ENCODE results near the gene DAPL1.

The DAPL1 gene

DNA sequence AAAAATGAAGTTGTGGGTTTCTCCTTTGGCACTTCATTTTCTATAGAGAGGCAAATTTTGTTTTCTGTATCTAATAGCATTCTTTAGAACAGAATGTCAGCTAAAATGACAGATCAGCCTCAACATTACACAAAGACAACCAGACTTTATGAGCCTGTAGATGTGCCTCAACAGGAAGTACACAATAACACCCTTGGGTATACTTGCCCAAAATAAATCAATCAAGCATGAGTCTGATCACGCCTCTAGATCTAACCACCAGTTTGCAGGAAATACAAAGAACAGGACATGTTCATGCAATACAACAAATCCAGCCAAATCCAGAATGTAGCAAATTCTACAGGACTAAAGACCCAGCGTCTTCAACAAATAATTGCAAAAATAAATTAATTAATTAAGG, 11.2 kb upstream of the DAPL1 start:
- TF ChIP-seq, protein P1, sequence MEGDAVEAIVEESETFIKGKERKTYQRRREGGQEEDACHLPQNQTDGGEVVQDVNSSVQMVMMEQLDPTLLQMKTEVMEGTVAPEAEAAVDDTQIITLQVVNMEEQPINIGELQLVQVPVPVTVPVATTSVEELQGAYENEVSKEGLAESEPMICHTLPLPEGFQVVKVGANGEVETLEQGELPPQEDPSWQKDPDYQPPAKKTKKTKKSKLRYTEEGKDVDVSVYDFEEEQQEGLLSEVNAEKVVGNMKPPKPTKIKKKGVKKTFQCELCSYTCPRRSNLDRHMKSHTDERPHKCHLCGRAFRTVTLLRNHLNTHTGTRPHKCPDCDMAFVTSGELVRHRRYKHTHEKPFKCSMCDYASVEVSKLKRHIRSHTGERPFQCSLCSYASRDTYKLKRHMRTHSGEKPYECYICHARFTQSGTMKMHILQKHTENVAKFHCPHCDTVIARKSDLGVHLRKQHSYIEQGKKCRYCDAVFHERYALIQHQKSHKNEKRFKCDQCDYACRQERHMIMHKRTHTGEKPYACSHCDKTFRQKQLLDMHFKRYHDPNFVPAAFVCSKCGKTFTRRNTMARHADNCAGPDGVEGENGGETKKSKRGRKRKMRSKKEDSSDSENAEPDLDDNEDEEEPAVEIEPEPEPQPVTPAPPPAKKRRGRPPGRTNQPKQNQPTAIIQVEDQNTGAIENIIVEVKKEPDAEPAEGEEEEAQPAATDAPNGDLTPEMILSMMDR (IDR thresholded peaks at IDR 0.05; ENCODE audit: insufficient read depth, low read depth, low read length, missing control alignments): no peak
- DNase-seq (ENCODE audit: low read depth): peak; percentile 36
- no peak overlapping the region for H3K4me3 ChIP-seq (ENCODE audit: low read length)

DNA sequence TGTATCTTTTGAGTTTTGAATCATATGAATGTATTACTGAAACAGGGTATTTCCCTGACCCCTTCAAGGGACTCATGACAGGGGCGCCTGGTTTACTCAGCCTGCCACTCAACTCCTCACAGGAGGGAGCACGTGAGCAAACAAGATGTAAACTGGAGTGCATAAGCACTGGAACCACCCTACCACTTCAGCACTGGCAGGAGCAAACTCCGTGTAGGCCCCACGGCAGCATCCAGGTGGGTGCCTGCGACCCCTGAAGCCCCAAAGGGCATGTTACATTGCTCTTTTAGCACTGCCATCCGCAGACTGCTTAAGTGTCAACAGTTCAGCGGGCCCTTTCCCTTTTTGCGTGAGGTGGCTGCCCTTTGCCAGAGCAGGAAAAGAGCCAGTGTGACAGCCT, 8.2 kb upstream of the DAPL1 start:
- DNase-seq (ENCODE audit: low read depth): no peak
- H3K4me3 ChIP-seq (ENCODE audit: low read length): no peak overlapping the region
- TF ChIP-seq, protein P1 (IDR thresholded peaks at IDR 0.05; ENCODE audit: insufficient read depth, low read depth, low read length, missing control alignments): no peak

DNA sequence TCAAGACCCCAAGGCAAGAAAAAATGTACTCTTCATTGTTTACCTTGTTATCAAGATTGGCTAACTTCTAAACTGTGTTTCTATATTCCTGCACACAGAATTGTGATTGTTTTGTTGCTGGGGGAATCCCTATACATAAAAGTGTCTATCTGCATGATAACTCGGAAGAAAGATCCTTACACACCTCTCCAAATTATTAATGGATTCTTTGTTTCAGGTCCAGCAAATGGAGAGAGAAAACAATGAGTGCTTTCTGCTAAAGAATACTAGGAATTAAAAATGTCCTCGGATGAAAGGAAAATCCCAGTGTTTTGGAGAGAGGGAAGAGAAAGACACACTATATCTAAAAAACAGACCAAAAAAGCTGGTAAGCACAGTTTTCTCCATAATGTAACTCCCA, 6.2 kb upstream of the DAPL1 start:
- no peak for DNase-seq (ENCODE audit: low read depth)
- no peak overlapping the region for H3K4me3 ChIP-seq (ENCODE audit: low read length)
- TF ChIP-seq, protein P1 (IDR thresholded peaks at IDR 0.05; ENCODE audit: insufficient read depth, low read depth, low read length, missing control alignments): no peak

DNA sequence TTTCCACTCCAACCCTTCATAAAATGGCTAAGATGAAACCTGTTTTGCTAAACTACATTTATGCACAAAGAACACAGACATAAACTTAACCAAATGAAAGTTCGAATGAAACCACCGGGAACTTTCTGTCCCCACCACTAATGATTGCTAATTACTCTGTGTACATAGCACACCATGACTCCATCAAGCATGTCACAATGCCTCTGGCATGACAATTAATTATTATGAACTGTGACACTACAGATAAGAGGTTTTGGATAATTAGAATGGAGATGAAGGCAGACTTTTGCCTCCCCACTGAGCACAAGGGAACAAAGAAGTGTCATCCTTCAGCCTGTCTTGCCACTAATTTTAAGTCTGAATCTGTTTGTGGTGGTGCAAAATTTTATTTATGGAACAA, 1.5 kb downstream of the DAPL1 start:
- H3K4me3 ChIP-seq (ENCODE audit: low read length): no peak overlapping the region
- no peak for DNase-seq (ENCODE audit: low read depth)
- TF ChIP-seq, protein P1 (IDR thresholded peaks at IDR 0.05; ENCODE audit: insufficient read depth, low read depth, low read length, missing control alignments): no peak

DNA sequence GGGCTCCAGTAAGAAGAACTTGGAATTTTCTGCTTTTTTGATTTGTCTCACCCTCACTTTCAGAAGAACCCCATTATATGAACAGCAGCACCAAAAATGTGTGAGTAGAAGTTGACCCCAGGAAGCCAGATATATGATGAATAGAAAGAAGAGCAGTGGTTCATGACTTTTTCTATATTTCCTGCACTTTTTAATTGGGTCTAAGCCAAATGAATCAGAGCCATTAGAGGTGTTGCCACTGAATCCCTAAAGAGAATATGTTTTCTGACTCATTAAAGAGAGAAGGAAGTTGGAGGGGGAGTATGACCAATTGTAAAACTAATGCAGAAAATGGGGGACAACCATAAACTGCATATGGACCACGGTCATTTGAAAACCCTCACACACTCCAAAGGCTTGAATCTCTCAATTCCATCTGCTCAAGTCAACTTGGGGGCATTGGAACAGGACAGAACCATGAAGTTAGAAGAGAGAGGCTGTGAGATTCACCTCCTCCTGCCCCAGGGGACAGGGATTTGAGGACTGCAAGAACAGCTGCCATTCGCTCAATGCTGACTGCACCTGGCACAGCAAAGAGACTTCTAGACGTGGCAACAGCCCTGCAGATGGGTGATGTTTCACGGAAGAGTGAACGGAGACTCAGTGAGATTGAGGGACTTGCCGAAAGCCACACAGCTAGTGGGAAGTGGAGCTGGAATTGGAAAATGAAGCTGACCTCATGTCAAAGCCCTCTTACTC, 3.0 kb downstream of the DAPL1 start:
- DNase-seq (ENCODE audit: low read depth): peak; percentile 79
- H3K4me3 ChIP-seq (ENCODE audit: low read length): no peak overlapping the region
- TF ChIP-seq, protein P1 (IDR thresholded peaks at IDR 0.05; ENCODE audit: insufficient read depth, low read depth, low read length, missing control alignments): no peak

DNA sequence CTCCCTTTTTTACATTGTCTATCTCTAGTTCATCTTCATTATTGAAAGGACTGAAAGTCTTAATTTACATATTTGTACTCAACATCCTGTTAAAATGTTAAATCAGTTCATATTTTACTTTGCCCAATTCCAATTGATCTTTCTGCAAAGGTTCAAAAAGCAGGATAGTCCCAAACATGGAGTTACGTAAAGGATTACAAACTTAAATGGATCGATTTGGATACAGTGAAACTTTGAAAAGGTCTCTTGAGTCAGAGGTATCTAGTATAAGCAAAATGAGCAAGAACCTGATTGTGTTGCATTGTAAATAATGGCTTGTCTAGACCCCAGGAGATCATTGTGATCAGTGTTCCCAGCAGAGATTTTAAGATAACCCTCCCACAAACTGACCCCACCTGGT, 4.1 kb downstream of the DAPL1 start:
- no peak overlapping the region for H3K4me3 ChIP-seq (ENCODE audit: low read length)
- no peak for DNase-seq (ENCODE audit: low read depth)
- TF ChIP-seq, protein P1 (IDR thresholded peaks at IDR 0.05; ENCODE audit: insufficient read depth, low read depth, low read length, missing control alignments): no peak

DNA sequence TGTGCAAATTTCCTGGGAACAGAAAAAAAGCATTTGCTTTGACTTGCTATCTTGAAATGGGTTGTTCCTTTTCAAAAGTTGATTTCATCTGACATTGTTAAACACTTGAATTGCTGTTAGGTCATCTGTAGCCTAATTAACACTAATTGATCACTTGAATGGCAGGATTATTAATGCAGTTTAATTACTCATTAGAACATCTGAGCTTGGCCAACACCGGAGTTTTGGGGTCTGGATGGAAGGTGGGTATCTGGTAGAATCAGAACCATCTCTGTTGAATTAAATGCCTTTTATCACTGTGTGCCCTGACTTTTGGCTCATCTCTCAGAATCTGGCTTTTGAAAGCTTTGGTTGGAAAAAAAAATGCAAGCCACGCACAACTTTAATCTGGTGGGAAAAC, 8.4 kb downstream of the DAPL1 start:
- TF ChIP-seq, protein P1 (IDR thresholded peaks at IDR 0.05; ENCODE audit: insufficient read depth, low read depth, low read length, missing control alignments): no peak
- no peak for DNase-seq (ENCODE audit: low read depth)
- no peak overlapping the region for H3K4me3 ChIP-seq (ENCODE audit: low read length)

All from epithelial cell of esophagus (primary cell).